Measurements from ENCODE around the gene COX19. TPM values are rescaled to one million over a fixed set of nuclear protein-coding genes. Genes with fewer than 3 reads are reported as not detected.

Gene COX19
- total RNA-seq, 4 donors from 2014 or later: 4.7 to 6.5 (median 5.2) TPM

- intact Hi-C loops (cut with DNase I; ENCODE audit: low total_unique reads): loop anchor here (5.0 kb wide), 1 partner anchor 184 kb away; the partner anchor contains the start of gene ZFAND2A
- TF ChIP-seq CTCF (IDR thresholded peaks at IDR 0.05 in 4 of 5, conservative IDR thresholded peaks at IDR 0.05 in 1 of 5) (no peak), POLR2A (IDR thresholded peaks at IDR 0.05) (no peak)
- H3K27ac ChIP-seq: no peak overlapping the region
These were observed 3.2 kb upstream of the COX19 start for GRCh38 chr7:978416-979091.

GRCh38 chr7:978049-978346 lies 2.6 kb upstream of the COX19 start:
- ATAC-seq: no peak
- no peak overlapping the region for H3K27ac ChIP-seq
- H3K9me3 ChIP-seq: no peaks in the 10 kb centered on the region
- intact Hi-C loops (cut with DNase I; ENCODE audit: low total_unique reads): loop anchor here (5.0 kb wide), 1 partner anchor 184 kb away; the partner anchor contains the start of gene ZFAND2A
- peaks cover 14 to 15% of the 10 kb centered on the region in 2 donors for H3K4me1 ChIP-seq
- H3K4me3 ChIP-seq: no peak overlapping the region
- peaks cover 0 to 4% of the 10 kb centered on the region in 2 donors for H3K36me3 ChIP-seq
- TF ChIP-seq CTCF (IDR thresholded peaks at IDR 0.05 in 4 of 5, conservative IDR thresholded peaks at IDR 0.05 in 1 of 5): no peak
- no peak for TF ChIP-seq POLR2A (IDR thresholded peaks at IDR 0.05)
- no peaks in the 10 kb centered on the region for H3K27me3 ChIP-seq
- in situ Hi-C loops (cut with MboI; ENCODE audit: low sequenced_read_pairs in 4 of 4): loop anchor here in 2 of 4 donors (25.0 kb wide), 1 partner anchor 184 kb away; the partner anchor contains the start of gene ZFAND2A (in 2 of the 2)
- DNase-seq: no peak

More at GRCh38 chr7:978416-979091, 3.2 kb upstream of the COX19 start:
- no peaks in the 10 kb centered on the region for H3K36me3 ChIP-seq
- peaks cover 9 to 10% of the 10 kb centered on the region in 2 donors for H3K4me1 ChIP-seq
- H3K9me3 ChIP-seq: no peaks in the 10 kb centered on the region
- no peak overlapping the region for H3K4me3 ChIP-seq
- no peak for DNase-seq
- H3K27me3 ChIP-seq: peaks cover 4 to 6% (median 5%) of the 10 kb centered on the region in 3 donors
- ATAC-seq: no peak
- in situ Hi-C loops (cut with MboI; ENCODE audit: low sequenced_read_pairs in 4 of 4): loop anchor here in 2 of 4 donors (25.0 kb wide), 1 partner anchor 184 kb away; the partner anchor contains the start of gene ZFAND2A (in 2 of the 2)

GRCh38 chr7:977326-978048 lies 2.1 kb upstream of the COX19 start:
- no peak for TF ChIP-seq CTCF (IDR thresholded peaks at IDR 0.05 in 4 of 5, conservative IDR thresholded peaks at IDR 0.05 in 1 of 5)
- TF ChIP-seq POLR2A (IDR thresholded peaks at IDR 0.05): no peak
- DNase-seq: no peak
- Histone ChIP-seq H3K9me3 (no peaks in the 10 kb centered on the region), H3K36me3 (peaks cover 0 to 9% of the 10 kb centered on the region in 2 donors), H3K27ac (no peak overlapping the region), H3K27me3 (no peaks in the 10 kb centered on the region), H3K4me1 (peaks cover 15 to 18% of the 10 kb centered on the region in 2 donors), H3K4me3 (no peak overlapping the region)
- intact Hi-C loops (cut with DNase I; ENCODE audit: low total_unique reads) (loop anchor here (5.0 kb wide), 1 partner anchor 185 kb away; the partner anchor contains the start of gene ZFAND2A), in situ Hi-C loops (cut with MboI; ENCODE audit: low sequenced_read_pairs in 4 of 4) (loop anchor here in 2 of 4 donors (25.0 kb wide), 1 partner anchor 185 kb away; the partner anchor contains the start of gene ZFAND2A (in 2 of the 2))
- no peak for ATAC-seq

- peaks cover 15 to 18% of the 10 kb centered on the region in 2 donors for H3K4me1 ChIP-seq
- no peaks in the 10 kb centered on the region for H3K27me3 ChIP-seq
- H3K27ac ChIP-seq: no peak overlapping the region
- no peak for TF ChIP-seq CTCF (IDR thresholded peaks at IDR 0.05 in 4 of 5, conservative IDR thresholded peaks at IDR 0.05 in 1 of 5)
- TF ChIP-seq POLR2A (IDR thresholded peaks at IDR 0.05): no peak
- DNase-seq (no peak), ATAC-seq (no peak)
- intact Hi-C loops (cut with DNase I; ENCODE audit: low total_unique reads) (loop anchor here (5.0 kb wide), 1 partner anchor 185 kb away; the partner anchor contains the start of gene ZFAND2A), in situ Hi-C loops (cut with MboI; ENCODE audit: low sequenced_read_pairs in 4 of 4) (loop anchor here in 2 of 4 donors (25.0 kb wide), 1 partner anchor 185 kb away; the partner anchor contains the start of gene ZFAND2A (in 2 of the 2))
- no peak overlapping the region for H3K4me3 ChIP-seq
- H3K36me3 ChIP-seq: peaks cover 0 to 14% of the 10 kb centered on the region in 2 donors
- no peaks in the 10 kb centered on the region for H3K9me3 ChIP-seq
These were observed 1.6 kb upstream of the COX19 start for GRCh38 chr7:976901-977325.

Measured in gastrocnemius medialis (tissue), 4 donors.